ENCODE measurements around the gene TSGA10IP. TPM values are rescaled to one million over a fixed set of nuclear protein-coding genes. Genes with fewer than 3 reads are reported as not detected.

The TSGA10IP gene
- total and polyA plus RNA-seq, 5 donors from 2014 or later: not detected

DNA sequence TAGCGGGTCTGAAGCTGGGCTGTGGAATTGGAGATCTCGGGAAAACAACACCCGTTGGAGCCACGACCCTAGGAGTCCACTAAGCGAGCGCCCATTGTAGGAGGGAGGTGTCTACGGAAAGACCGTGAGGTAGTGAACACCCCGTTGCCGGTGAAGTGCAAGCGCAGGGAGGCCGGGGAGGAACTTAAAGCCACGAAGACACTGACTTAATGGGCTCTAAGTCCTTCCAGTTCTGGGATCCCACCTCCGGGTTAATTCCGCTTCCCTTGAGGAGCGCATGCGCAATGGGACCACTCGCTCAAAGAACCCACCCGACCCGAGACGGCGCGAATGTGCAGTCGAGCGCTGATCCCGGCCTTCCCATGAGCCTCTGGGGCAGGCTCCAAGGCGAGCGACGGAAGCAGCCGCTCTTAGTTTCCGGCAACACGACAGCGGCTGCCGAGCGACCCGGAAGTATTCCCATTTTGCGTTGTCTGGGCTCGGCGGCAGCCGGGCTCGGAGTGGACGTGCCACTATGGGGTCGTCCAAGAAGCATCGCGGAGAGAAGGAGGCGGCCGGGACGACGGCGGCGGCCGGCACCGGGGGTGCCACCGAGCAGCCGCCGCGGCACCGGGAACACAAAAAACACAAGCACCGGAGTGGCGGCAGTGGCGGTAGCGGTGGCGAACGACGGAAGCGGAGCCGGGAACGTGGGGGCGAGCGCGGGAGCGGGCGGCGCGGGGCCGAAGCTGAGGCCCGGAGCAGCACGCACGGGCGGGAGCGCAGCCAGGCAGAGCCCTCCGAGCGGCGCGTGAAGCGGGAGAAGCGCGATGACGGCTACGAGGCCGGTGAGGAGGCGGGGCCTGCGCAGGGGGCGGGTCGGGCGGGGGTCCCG, 16.2 kb downstream of the TSGA10IP start, which contains the start of gene SART1:
Gene SART1 (plus strand): TSS at position 468 of the 874 bp plus-strand sequence. CDS start 47 bp downstream, at position 515.
- Mint-ChIP-seq H3K36me3 (peaks cover 27% of the 10 kb centered on the region), H3K4me1 (peaks cover 6 to 58% (median 30%) of the 10 kb centered on the region in 4 donors)
- ATAC-seq (ENCODE audit: low read depth in 2 of 2): peak; percentile 90 to 91

GRCh38 chr11:65962141-65962564, 16.9 kb downstream of the TSGA10IP start:
- Mint-ChIP-seq H3K4me1 (peaks cover 0 to 51% (median 24%) of the 10 kb centered on the region in 4 donors), H3K27me3 (no peaks in the 10 kb centered on the region), H3K4me3 (peak overlapping the region; percentile 95 to 99 (median 99)), H3K36me3 (peaks cover 27% of the 10 kb centered on the region), H3K27ac (peak overlapping the region; percentile 26 to 98 (median 95)), H3K9me3 (no peaks in the 10 kb centered on the region)
- peaks cover 36% of the 10 kb centered on the region for H3K36me3 ChIP-seq (ENCODE audit: control insufficient read depth, insufficient read depth, low read length)
- no peak for DNase-seq
- ATAC-seq (ENCODE audit: low read depth in 2 of 2): no peak
- no peaks in the 10 kb centered on the region for H3K27me3 ChIP-seq (ENCODE audit: control insufficient read depth, insufficient read depth, low read length)
- H3K9me3 ChIP-seq (ENCODE audit: control insufficient read depth in 2 of 2, low read length in 2 of 2): no peaks in the 10 kb centered on the region
- peak overlapping the region; percentile 82 for H3K4me3 ChIP-seq (ENCODE audit: low read depth, low read length)
- peaks cover 37% of the 10 kb centered on the region for H3K4me1 ChIP-seq (ENCODE audit: control insufficient read depth, insufficient read depth, low read length, poor library complexity, severe bottlenecking)
- H3K27ac ChIP-seq (ENCODE audit: insufficient read depth, low read length, poor library complexity, severe bottlenecking): peak overlapping the region; percentile 95

More for the DNA sequence above, 16.2 kb downstream of the TSGA10IP start, which contains the start of gene SART1:
- Histone ChIP-seq H3K4me1 (ENCODE audit: control insufficient read depth, insufficient read depth, low read length, poor library complexity, severe bottlenecking) (peaks cover 43% of the 10 kb centered on the region), H3K27me3 (ENCODE audit: control insufficient read depth, insufficient read depth, low read length) (no peaks in the 10 kb centered on the region), H3K27ac (ENCODE audit: insufficient read depth, low read length, poor library complexity, severe bottlenecking) (peak within 1 kb of the TSS; percentile 95), H3K4me3 (ENCODE audit: low read depth, low read length) (peak within 1 kb of the TSS; percentile 92), H3K9me3 (ENCODE audit: control insufficient read depth in 2 of 2, low read length in 2 of 2) (no peaks in the 10 kb centered on the region), H3K36me3 (ENCODE audit: control insufficient read depth, insufficient read depth, low read length) (peaks cover 29% of the 10 kb centered on the region)
- H3K27me3 Mint-ChIP-seq: peaks cover 2% of the 10 kb centered on the region
- H3K27ac Mint-ChIP-seq: peak within 1 kb of the TSS; percentile 98 to 99 (median 98)
- DNase-seq: peak; percentile 95 to 98 (median 96)
- H3K4me3 Mint-ChIP-seq: peak within 1 kb of the TSS; percentile 95 to 99 (median 99)
- no peaks in the 10 kb centered on the region for H3K9me3 Mint-ChIP-seq

DNA sequence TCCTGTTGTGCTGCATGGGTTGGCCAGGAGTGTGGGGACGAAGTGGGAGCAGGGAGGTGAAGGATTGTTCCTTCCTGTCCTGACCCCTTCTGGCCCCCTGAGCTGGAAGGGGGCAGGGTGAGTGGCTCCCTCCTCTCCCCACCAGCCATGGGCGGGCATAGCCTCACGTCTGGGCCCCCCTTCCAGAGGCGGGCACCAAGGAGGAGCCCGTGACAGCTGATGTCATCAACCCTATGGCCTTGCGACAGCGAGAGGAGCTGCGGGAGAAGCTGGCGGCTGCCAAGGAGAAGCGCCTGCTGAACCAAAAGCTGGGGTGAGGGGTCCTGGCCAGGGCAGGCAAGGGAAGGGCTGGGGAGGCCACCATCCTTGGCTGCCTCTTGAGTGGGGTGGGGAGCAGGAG, 19.6 kb downstream of the TSGA10IP start:
- H3K9me3 Mint-ChIP-seq: no peaks in the 10 kb centered on the region
- Histone ChIP-seq H3K9me3 (ENCODE audit: control insufficient read depth in 2 of 2, low read length in 2 of 2) (no peaks in the 10 kb centered on the region), H3K4me3 (ENCODE audit: low read depth, low read length) (no peak overlapping the region), H3K4me1 (ENCODE audit: control insufficient read depth, insufficient read depth, low read length, poor library complexity, severe bottlenecking) (peaks cover 29% of the 10 kb centered on the region), H3K27ac (ENCODE audit: insufficient read depth, low read length, poor library complexity, severe bottlenecking) (no peak overlapping the region), H3K36me3 (ENCODE audit: control insufficient read depth, insufficient read depth, low read length) (peaks cover 62% of the 10 kb centered on the region), H3K27me3 (ENCODE audit: control insufficient read depth, insufficient read depth, low read length) (no peaks in the 10 kb centered on the region)
- H3K36me3 Mint-ChIP-seq: peaks cover 39% of the 10 kb centered on the region
- H3K4me3 Mint-ChIP-seq: no peak overlapping the region
- H3K27ac Mint-ChIP-seq: no peak overlapping the region
- peaks cover 0 to 50% (median 25%) of the 10 kb centered on the region in 4 donors for H3K4me1 Mint-ChIP-seq
- no peaks in the 10 kb centered on the region for H3K27me3 Mint-ChIP-seq
- DNase-seq (no peak), ATAC-seq (ENCODE audit: low read depth in 2 of 2) (no peak)

DNA sequence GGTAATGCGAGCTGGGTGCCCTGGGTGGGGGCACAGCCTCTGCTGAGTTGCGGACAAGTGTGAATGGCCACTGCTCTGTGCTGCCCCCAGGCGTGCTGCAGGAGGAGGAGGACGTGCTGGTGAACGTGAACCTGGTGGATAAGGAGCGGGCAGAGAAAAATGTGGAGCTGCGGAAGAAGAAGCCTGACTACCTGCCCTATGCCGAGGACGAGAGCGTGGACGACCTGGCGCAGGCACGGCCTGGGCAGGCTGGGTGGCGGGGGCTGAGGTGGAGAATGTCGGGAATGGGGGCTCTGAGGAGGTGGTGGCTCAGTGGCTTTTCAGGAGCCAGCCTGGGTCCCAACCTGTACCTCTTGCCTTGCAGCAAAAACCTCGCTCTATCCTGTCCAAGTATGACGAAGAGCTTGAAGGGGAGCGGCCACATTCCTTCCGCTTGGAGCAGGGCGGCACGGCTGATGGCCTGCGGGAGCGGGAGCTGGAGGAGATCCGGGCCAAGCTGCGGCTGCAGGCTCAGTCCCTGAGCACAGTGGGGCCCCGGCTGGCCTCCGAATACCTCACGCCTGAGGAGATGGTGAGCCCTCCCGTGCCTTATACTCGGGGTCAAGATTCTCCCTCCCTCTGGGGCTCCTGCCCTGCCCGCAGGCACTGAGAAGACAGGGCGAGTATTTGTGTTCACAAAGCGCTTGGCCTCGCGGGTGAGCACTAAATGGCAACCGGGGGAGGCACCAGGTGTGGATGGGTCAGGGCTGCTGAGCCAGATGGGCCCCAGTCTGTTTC, 20.9 kb downstream of the TSGA10IP start:
- no peak overlapping the region for H3K4me3 ChIP-seq (ENCODE audit: low read depth, low read length)
- peaks cover 69% of the 10 kb centered on the region for H3K36me3 ChIP-seq (ENCODE audit: control insufficient read depth, insufficient read depth, low read length)
- Mint-ChIP-seq H3K4me1 (peaks cover 0 to 49% (median 28%) of the 10 kb centered on the region in 4 donors), H3K4me3 (peak overlapping the region in 1 of 4 donors; percentile 52), H3K27ac (no peak overlapping the region), H3K9me3 (no peaks in the 10 kb centered on the region), H3K36me3 (peaks cover 39% of the 10 kb centered on the region), H3K27me3 (no peaks in the 10 kb centered on the region)
- ATAC-seq (ENCODE audit: low read depth in 2 of 2): no peak
- H3K27me3 ChIP-seq (ENCODE audit: control insufficient read depth, insufficient read depth, low read length): no peaks in the 10 kb centered on the region
- no peaks in the 10 kb centered on the region for H3K9me3 ChIP-seq (ENCODE audit: control insufficient read depth in 2 of 2, low read length in 2 of 2)
- H3K27ac ChIP-seq (ENCODE audit: insufficient read depth, low read length, poor library complexity, severe bottlenecking): no peak overlapping the region
- DNase-seq: no peak
- peaks cover 25% of the 10 kb centered on the region for H3K4me1 ChIP-seq (ENCODE audit: control insufficient read depth, insufficient read depth, low read length, poor library complexity, severe bottlenecking)

DNA sequence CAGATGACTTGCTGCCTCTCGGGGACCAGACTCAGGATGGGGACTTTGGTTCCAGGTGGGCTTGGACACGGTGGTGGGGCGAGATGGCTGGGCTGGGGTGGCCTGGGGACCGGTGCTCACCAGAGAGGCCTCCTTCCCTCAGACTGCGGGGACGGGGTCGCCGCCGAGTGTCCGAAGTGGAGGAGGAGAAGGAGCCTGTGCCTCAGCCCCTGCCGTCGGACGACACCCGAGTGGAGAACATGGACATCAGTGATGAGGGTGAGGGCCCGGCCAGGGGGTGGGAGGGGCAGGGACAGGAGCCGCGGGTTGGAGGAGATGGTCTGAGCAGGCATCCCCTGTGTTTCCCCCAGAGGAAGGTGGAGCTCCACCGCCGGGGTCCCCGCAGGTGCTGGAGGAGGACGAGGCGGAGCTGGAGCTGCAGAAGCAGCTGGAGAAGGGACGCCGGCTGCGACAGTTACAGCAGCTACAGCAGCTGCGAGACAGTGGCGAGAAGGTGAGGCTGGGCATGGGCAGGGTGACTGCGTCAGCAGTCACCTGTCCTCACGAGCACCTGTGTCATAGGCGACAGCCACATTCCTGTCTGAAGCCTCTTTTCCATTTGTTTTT, 22.2 kb downstream of the TSGA10IP start:
- Mint-ChIP-seq H3K4me1 (peaks cover 0 to 45% (median 22%) of the 10 kb centered on the region in 4 donors), H3K27me3 (no peaks in the 10 kb centered on the region), H3K27ac (no peak overlapping the region), H3K36me3 (peaks cover 42% of the 10 kb centered on the region), H3K4me3 (no peak overlapping the region), H3K9me3 (no peaks in the 10 kb centered on the region)
- DNase-seq: no peak
- no peaks in the 10 kb centered on the region for H3K27me3 ChIP-seq (ENCODE audit: control insufficient read depth, insufficient read depth, low read length)
- no peak overlapping the region for H3K27ac ChIP-seq (ENCODE audit: insufficient read depth, low read length, poor library complexity, severe bottlenecking)
- H3K9me3 ChIP-seq (ENCODE audit: control insufficient read depth in 2 of 2, low read length in 2 of 2): no peaks in the 10 kb centered on the region
- peaks cover 21% of the 10 kb centered on the region for H3K4me1 ChIP-seq (ENCODE audit: control insufficient read depth, insufficient read depth, low read length, poor library complexity, severe bottlenecking)
- H3K36me3 ChIP-seq (ENCODE audit: control insufficient read depth, insufficient read depth, low read length): peaks cover 69% of the 10 kb centered on the region
- no peak for ATAC-seq (ENCODE audit: low read depth in 2 of 2)
- H3K4me3 ChIP-seq (ENCODE audit: low read depth, low read length): no peak overlapping the region

GRCh38 chr11:65968600-65969482, 23.6 kb downstream of the TSGA10IP start:
- Mint-ChIP-seq H3K36me3 (peaks cover 44% of the 10 kb centered on the region), H3K9me3 (peaks cover 0 to 1% (median 0%) of the 10 kb centered on the region in 7 donors), H3K4me3 (no peak overlapping the region), H3K27ac (no peak overlapping the region), H3K27me3 (no peaks in the 10 kb centered on the region), H3K4me1 (peaks cover 0 to 33% (median 12%) of the 10 kb centered on the region in 4 donors)
- H3K27me3 ChIP-seq (ENCODE audit: control insufficient read depth, insufficient read depth, low read length): no peaks in the 10 kb centered on the region
- H3K27ac ChIP-seq (ENCODE audit: insufficient read depth, low read length, poor library complexity, severe bottlenecking): no peak overlapping the region
- H3K36me3 ChIP-seq (ENCODE audit: control insufficient read depth, insufficient read depth, low read length): peaks cover 66% of the 10 kb centered on the region
- no peaks in the 10 kb centered on the region for H3K9me3 ChIP-seq (ENCODE audit: control insufficient read depth in 2 of 2, low read length in 2 of 2)
- peaks cover 6% of the 10 kb centered on the region for H3K4me1 ChIP-seq (ENCODE audit: control insufficient read depth, insufficient read depth, low read length, poor library complexity, severe bottlenecking)
- H3K4me3 ChIP-seq (ENCODE audit: low read depth, low read length): no peak overlapping the region
- DNase-seq (no peak), ATAC-seq (ENCODE audit: low read depth in 2 of 2) (no peak)

Measured in CD4-positive, CD25-positive, alpha-beta regulatory T cell (primary cell).